HCT116 (cell line): Measurements from ENCODE around the gene PTPRF. TPM values are rescaled to one million over a fixed set of nuclear protein-coding genes. Genes with fewer than 3 reads are reported as not detected.

Experiments used
- ATAC-seq: fragments of 200-7000 bp; cut with Tn5 transposase; 2 replicates; pipeline ENCODE4 v1.9.1; 2020; ENCODE audit warnings: mild to moderate bottlenecking, moderate library complexity
- BruUV-seq: library from RNA; stranded (reverse); fragments of 400-500 nt; replicated peaks from 2 replicates; lab custom pipeline; 2021; lab: Mats Ljungman, UMichigan
- CTCF ChIA-PET: fragments of 300-600 bp; sonication (Branson Sonifier 250); formaldehyde crosslinking; loops from one replicate; lab custom pipeline; 2021; ENCODE audit warnings: antibody characterized with exemption; lab: Charles Lee
- POLR2A ChIA-PET: fragments of 300-600, 350-600 bp; sonication (Branson Sonifier 250); formaldehyde crosslinking; loops from one replicate; lab custom pipeline; 2021; ENCODE audit warnings: antibody characterized with exemption; lab: Charles Lee
- RAD21 ChIA-PET, 2 experiments: fragments of 300-600 bp; sonication (Branson Sonifier 250); formaldehyde crosslinking; loops; one replicate each; lab custom pipeline; 2023; ENCODE audit warnings: low total read pairs in 2 of 2; ENCODE audit not compliant: uncharacterized antibody in 2 of 2, unreplicated experiment in 2 of 2, low non-redundant PET in 1 of 2; lab: Charles Lee
- DNase-seq: peaks from one replicate; pipeline ENCODE4 v3.0.0-alpha.2; 2010; ENCODE audit warnings: low read depth, low spot score
- H2AFZ ChIP-seq: fragments of 200-600 bp; shearing (Covaris generic), sonication (generic); 2 replicates; pipeline ENCODE4 v1.6.1; 2017; ENCODE audit warnings: low read depth, mixed run types, mixed read lengths, antibody characterized with exemption, low read length; ENCODE audit not compliant: poor library complexity, severe bottlenecking
- H3K27ac ChIP-seq: 2 replicates; pipeline ENCODE4 v1.5.1; 2012; ENCODE audit warnings: low read depth, low read length
- H3K27me3 ChIP-seq: fragments of 200-600 bp; sonication (generic); 2 replicates; pipeline ENCODE4 v1.6.1; 2016; ENCODE audit warnings: mixed run types, low read length, mixed read lengths; ENCODE audit not compliant: insufficient read depth
- H3K36me3 ChIP-seq, 2 experiments: fragments of 200-500 bp in 1 of 2; fragments of 200-600 bp in 1 of 2; sonication (Bioruptor generic) in 1 of 2; sonication (generic) in 1 of 2; 2 replicates each; pipeline versions ENCODE4 v1.5.1 to v1.6.1; 2014 to 2016; ENCODE audit warnings: low read length in 2 of 2, inconsistent platforms in 1 of 2, mixed read lengths in 1 of 2, mixed run types in 1 of 2; ENCODE audit not compliant: insufficient read depth in 2 of 2, control insufficient read depth in 1 of 2
- H3K4me1 ChIP-seq, 2 experiments: fragments of 200-600 bp in 1 of 2; sonication (generic) in 1 of 2; 2 replicates each; pipeline versions ENCODE4 v1.5.1 to v1.6.1; 2012 to 2017; ENCODE audit warnings: low read length in 2 of 2, inconsistent platforms in 1 of 2, mild to moderate bottlenecking in 1 of 2, mixed read lengths in 1 of 2, mixed run types in 1 of 2, moderate library complexity in 1 of 2; ENCODE audit not compliant: insufficient read depth in 2 of 2, control insufficient read depth in 1 of 2
- H3K4me2 ChIP-seq: fragments of 200-600 bp; sonication (generic); 2 replicates; pipeline ENCODE4 v1.6.1; 2017; ENCODE audit warnings: mixed run types, low read length, mixed read lengths
- H3K4me3 ChIP-seq, 2 experiments: fragments of 200-600 bp in 1 of 2; sonication (generic) in 1 of 2; replicated peaks in 1 of 2; 2 replicates each; pipeline ENCODE4 v1.5.1; 2011 to 2016; ENCODE audit warnings: low read length in 2 of 2, control low read depth in 1 of 2, low read depth in 1 of 2, mild to moderate bottlenecking in 1 of 2, mixed read lengths in 1 of 2, mixed run types in 1 of 2
- H3K79me2 ChIP-seq: fragments of 200-600 bp; sonication (generic); 2 replicates; pipeline ENCODE4 v1.6.1; 2017; ENCODE audit warnings: mild to moderate bottlenecking, mixed run types, low read length, moderate library complexity, mixed read lengths; ENCODE audit not compliant: insufficient read depth
- H3K9ac ChIP-seq: fragments of 200-600 bp; sonication (generic); 2 replicates; pipeline ENCODE4 v1.6.1; 2016; ENCODE audit warnings: low read length, mixed read lengths
- H3K9me2 ChIP-seq: fragments of 200-600 bp; sonication (generic), shearing (Covaris generic); 2 replicates; pipeline ENCODE4 v1.6.1; 2017; ENCODE audit warnings: mixed run types, mild to moderate bottlenecking, moderate library complexity; ENCODE audit not compliant: insufficient read depth
- H3K9me3 ChIP-seq, 2 experiments: fragments of 200-500 bp in 1 of 2; fragments of 200-600 bp in 1 of 2; sonication (Bioruptor generic) in 1 of 2; sonication (generic) in 1 of 2; 2 replicates each; pipeline ENCODE4 v1.6.1; 2014 to 2017; ENCODE audit warnings: low read length in 2 of 2, mixed read lengths in 2 of 2, inconsistent platforms in 1 of 2, low read depth in 1 of 2, mild to moderate bottlenecking in 1 of 2, mixed run types in 1 of 2, moderate library complexity in 1 of 2; ENCODE audit not compliant: control insufficient read depth in 1 of 2, insufficient read depth in 1 of 2
- H4K20me1 ChIP-seq: fragments of 200-600 bp; sonication (generic), shearing (Covaris generic); 2 replicates; pipeline ENCODE4 v1.6.1; 2017; ENCODE audit warnings: mixed run types, mild to moderate bottlenecking, moderate library complexity; ENCODE audit not compliant: insufficient read depth
- CTCF ChIP-seq, 3 experiments: fragments of 200-600 bp in 1 of 3; sonication (generic) in 1 of 3; IDR thresholded peaks in 2 of 3; conservative IDR thresholded peaks in 1 of 3; 2 replicates each; pipeline ENCODE4 v1.5.1; 2012 to 2017; ENCODE audit warnings: low read depth in 2 of 3, low read length in 2 of 3, antibody characterized with exemption in 1 of 3, borderline replicate concordance in 1 of 3, control low read depth in 1 of 3, mild to moderate bottlenecking in 1 of 3, mixed read lengths in 1 of 3, mixed run types in 1 of 3, moderate library complexity in 1 of 3; ENCODE audit not compliant: insufficient read depth in 1 of 3
- EZH2phosphoT487 ChIP-seq: fragments of 200-600 bp; IDR thresholded peaks from 2 replicates; pipeline ENCODE4 v1.6.1; 2018; ENCODE audit warnings: antibody characterized with exemption, borderline replicate concordance
- MAX ChIP-seq: IDR thresholded peaks from 2 replicates; pipeline ENCODE4 v1.6.1; 2012
- POLR2AphosphoS5 ChIP-seq: IDR thresholded peaks from 2 replicates; pipeline ENCODE4 v1.6.1; 2011; ENCODE audit warnings: mild to moderate bottlenecking, low read depth, low read length, moderate library complexity
- RAD21 ChIP-seq: IDR thresholded peaks from 2 replicates; pipeline ENCODE4 v1.6.1; 2012; ENCODE audit warnings: low read depth, mild to moderate bottlenecking
- SP1 ChIP-seq: IDR thresholded peaks from 2 replicates; pipeline ENCODE4 v1.6.1; 2012; ENCODE audit warnings: low read depth
- intact Hi-C: fragments of 100-400 bp; cut with micrococcal nuclease; formaldehyde crosslinking; loops from 2 replicates; pipeline ENCODE4 v1.10.0; 2022
- total RNA-seq: library from RNA; stranded (reverse); gene quantifications from one replicate; pipeline ENCODE4 v1.2.1, GENCODE V29; 2021; ENCODE audit not compliant: unreplicated experiment

PTPRF gene
- total RNA-seq, 1 experiment from 2014 or later: 224 TPM

DNA sequence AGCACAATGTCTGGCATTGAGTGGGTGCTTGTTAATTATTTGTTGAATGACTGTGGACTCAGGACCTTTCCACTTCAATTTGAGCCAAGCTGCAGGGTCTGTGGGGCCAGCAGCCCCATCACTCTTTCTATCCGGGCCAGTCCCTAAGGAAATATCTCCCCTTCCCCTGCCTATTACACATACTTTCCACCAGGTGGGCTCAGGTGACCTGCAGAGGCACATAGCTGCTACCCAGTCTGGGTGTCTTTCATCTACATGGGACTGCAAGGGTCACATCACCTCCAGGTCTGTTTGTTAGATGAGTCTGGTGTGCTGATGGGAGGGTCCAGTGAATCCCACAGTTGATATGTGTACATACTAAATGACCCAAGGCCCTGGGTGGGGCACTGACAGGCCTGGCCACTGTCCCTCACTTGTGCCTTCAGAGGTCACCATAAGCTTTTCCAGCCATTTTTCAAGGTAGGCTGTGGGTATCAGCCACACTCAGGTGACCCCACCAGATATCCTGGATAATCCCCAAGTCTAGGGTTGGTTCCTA is 59.8 kb downstream of the PTPRF start:
- CTCF ChIA-PET: interaction anchor here (0.9 kb wide), 1 partner anchor 8 kb away, joined by 4 read pairs; no protein-coding TSS in a partner anchor

More for the DNA sequence above, 59.8 kb downstream of the PTPRF start:
- Histone ChIP-seq H3K9me2 (no peaks in the 10 kb centered on the region), H3K4me1 (no peaks in the 10 kb centered on the region), H3K9ac (no peak overlapping the region), H3K4me2 (no peak overlapping the region), H3K36me3 (peaks cover 31 to 52% of the 10 kb centered on the region in 2 experiments), H3K9me3 (no peaks in the 10 kb centered on the region), H3K27me3 (no peaks in the 10 kb centered on the region), H4K20me1 (no peaks in the 10 kb centered on the region), H2AFZ (no peak overlapping the region), H3K79me2 (peaks cover 13% of the 10 kb centered on the region; the same call in 1 of the 2 replicates), H3K27ac (no peak overlapping the region), H3K4me3 (no peak overlapping the region)
- ChIA-PET POLR2A (no interaction called here), RAD21 (interaction anchor here in 1 of 2 experiments (0.6 kb wide), 1 partner anchor 120 kb away, joined by 3 read pairs; no protein-coding TSS in a partner anchor)
- DNase-seq (no peak), ATAC-seq (peak; percentile 71)
- no TSS peak for BruUV-seq
- TF ChIP-seq EZH2phosphoT487 (no peak), RAD21 (peak; percentile 46), MAX (no peak), SP1 (no peak), CTCF (IDR thresholded peaks at IDR 0.05 in 2 of 3, conservative IDR thresholded peaks at IDR 0.05 in 1 of 3; ENCODE audit: borderline replicate concordance in 1 of 3, insufficient read depth in 1 of 3, low read depth in 2 of 3, low read length in 2 of 3) (peak in 2 of 3 experiments; percentile 57 to 58; a peak in 4 of 6 replicates), POLR2AphosphoS5 (no peak)
- intact Hi-C loops: no loop called here
